DND-41 (cell line): ENCODE measurements around the gene RBM20.

ENCODE experiments used
- ATAC-seq: fragments of 200-7000 bp; cut with Tn5 transposase; 3 replicates; pipeline ENCODE4 v1.9.1; 2021; ENCODE audit warnings: low read depth; ENCODE audit not compliant: insufficient read depth
- DNase-seq: peaks from one replicate; pipeline ENCODE4 v3.0.0-alpha.2; 2020
- H2AFZ ChIP-seq: 2 replicates; pipeline ENCODE4 v1.6.0; 2012; ENCODE audit warnings: low read depth, low read length
- H3K27ac ChIP-seq: 2 replicates; pipeline ENCODE4 v1.5.1; 2012; ENCODE audit warnings: low read length, inconsistent platforms
- H3K27me3 ChIP-seq: fragments of 200-600 bp; sonication (generic); 2 replicates; pipeline ENCODE4 v1.6.0; 2012; ENCODE audit warnings: low read length, mild to moderate bottlenecking, inconsistent platforms; ENCODE audit not compliant: insufficient read depth, poor library complexity
- H3K36me3 ChIP-seq: 2 replicates; pipeline ENCODE4 v1.5.1; 2012; ENCODE audit warnings: low read length, inconsistent platforms; ENCODE audit not compliant: insufficient read depth
- H3K4me1 ChIP-seq: 2 replicates; pipeline ENCODE4 v1.5.1; 2012; ENCODE audit warnings: mild to moderate bottlenecking, low read length; ENCODE audit not compliant: insufficient read depth
- H3K4me2 ChIP-seq: 2 replicates; pipeline ENCODE4 v1.6.0; 2012; ENCODE audit warnings: mild to moderate bottlenecking, moderate library complexity, low read length, inconsistent platforms; ENCODE audit not compliant: insufficient read depth
- H3K4me3 ChIP-seq, 2 experiments: fragments of 200-600 bp in 1 of 2; shearing (Covaris generic) in 1 of 2; 2 replicates each; pipeline ENCODE4 v1.5.1; 2012 to 2016; ENCODE audit warnings: inconsistent platforms in 2 of 2, low read length in 2 of 2, mild to moderate bottlenecking in 2 of 2, low read depth in 1 of 2, moderate library complexity in 1 of 2
- H3K79me2 ChIP-seq: 2 replicates; pipeline ENCODE4 v1.6.0; 2012; ENCODE audit warnings: low read length, inconsistent platforms; ENCODE audit not compliant: insufficient read depth
- H3K9ac ChIP-seq: 2 replicates; pipeline ENCODE4 v1.6.0; 2012; ENCODE audit warnings: low read depth, mild to moderate bottlenecking, inconsistent platforms, low read length, moderate library complexity
- H3K9me3 ChIP-seq: 2 replicates; pipeline ENCODE4 v1.5.1; 2012; ENCODE audit warnings: low read length, moderate library complexity, mild to moderate bottlenecking, inconsistent platforms; ENCODE audit not compliant: insufficient read depth, severe bottlenecking
- H4K20me1 ChIP-seq: 2 replicates; pipeline ENCODE4 v1.6.0; 2012; ENCODE audit warnings: low read length; ENCODE audit not compliant: insufficient read depth
- EZH2 ChIP-seq: IDR thresholded peaks from 3 replicates; pipeline ENCODE4 v1.6.1; 2012; ENCODE audit warnings: borderline replicate concordance, low read depth, mild to moderate bottlenecking, moderate library complexity, low read length, inconsistent platforms; ENCODE audit not compliant: severe bottlenecking
- TF ChIP-seq, protein P1 (sequence below): IDR thresholded peaks from 2 replicates; pipeline ENCODE4 v1.5.1; 2012; ENCODE audit warnings: borderline replicate concordance, low read length, moderate library complexity, mild to moderate bottlenecking; ENCODE audit not compliant: poor library complexity, severe bottlenecking; ENCODE audit errors: extremely low read depth

RBM20 gene

DNA sequence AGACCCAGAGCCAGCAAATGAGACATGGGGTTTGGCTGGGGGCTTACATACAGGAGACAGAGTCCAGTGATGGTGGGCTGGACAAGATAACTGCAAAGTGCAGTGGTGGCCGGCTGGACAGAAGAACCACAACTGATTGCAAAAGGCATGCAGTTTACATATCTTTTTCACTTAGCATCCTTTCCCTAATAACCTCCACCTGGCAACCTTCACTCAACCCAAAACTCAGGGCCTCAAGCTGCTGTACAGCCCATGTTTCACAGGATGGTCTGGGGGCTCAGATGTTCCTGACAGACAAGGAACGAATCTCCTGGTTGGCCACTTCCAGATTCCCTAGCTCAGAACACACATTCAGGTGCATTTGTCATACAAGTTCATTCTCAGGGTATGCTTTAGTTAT, 219.8 kb downstream of the RBM20 start:
- Histone ChIP-seq H3K27me3 (no peaks in the 10 kb centered on the region), H3K79me2 (no peaks in the 10 kb centered on the region), H4K20me1 (no peaks in the 10 kb centered on the region), H3K4me1 (peaks cover 16% of the 10 kb centered on the region), H3K27ac (no peak overlapping the region), H2AFZ (no peak overlapping the region), H3K4me2 (no peak overlapping the region), H3K9ac (no peak overlapping the region), H3K4me3 (no peak overlapping the region), H3K36me3 (no peaks in the 10 kb centered on the region), H3K9me3 (no peaks in the 10 kb centered on the region)
- DNase-seq (no peak), ATAC-seq (no peak)
- TF ChIP-seq, protein P1, sequence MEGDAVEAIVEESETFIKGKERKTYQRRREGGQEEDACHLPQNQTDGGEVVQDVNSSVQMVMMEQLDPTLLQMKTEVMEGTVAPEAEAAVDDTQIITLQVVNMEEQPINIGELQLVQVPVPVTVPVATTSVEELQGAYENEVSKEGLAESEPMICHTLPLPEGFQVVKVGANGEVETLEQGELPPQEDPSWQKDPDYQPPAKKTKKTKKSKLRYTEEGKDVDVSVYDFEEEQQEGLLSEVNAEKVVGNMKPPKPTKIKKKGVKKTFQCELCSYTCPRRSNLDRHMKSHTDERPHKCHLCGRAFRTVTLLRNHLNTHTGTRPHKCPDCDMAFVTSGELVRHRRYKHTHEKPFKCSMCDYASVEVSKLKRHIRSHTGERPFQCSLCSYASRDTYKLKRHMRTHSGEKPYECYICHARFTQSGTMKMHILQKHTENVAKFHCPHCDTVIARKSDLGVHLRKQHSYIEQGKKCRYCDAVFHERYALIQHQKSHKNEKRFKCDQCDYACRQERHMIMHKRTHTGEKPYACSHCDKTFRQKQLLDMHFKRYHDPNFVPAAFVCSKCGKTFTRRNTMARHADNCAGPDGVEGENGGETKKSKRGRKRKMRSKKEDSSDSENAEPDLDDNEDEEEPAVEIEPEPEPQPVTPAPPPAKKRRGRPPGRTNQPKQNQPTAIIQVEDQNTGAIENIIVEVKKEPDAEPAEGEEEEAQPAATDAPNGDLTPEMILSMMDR: no peak
- no peak for TF ChIP-seq EZH2

DNA sequence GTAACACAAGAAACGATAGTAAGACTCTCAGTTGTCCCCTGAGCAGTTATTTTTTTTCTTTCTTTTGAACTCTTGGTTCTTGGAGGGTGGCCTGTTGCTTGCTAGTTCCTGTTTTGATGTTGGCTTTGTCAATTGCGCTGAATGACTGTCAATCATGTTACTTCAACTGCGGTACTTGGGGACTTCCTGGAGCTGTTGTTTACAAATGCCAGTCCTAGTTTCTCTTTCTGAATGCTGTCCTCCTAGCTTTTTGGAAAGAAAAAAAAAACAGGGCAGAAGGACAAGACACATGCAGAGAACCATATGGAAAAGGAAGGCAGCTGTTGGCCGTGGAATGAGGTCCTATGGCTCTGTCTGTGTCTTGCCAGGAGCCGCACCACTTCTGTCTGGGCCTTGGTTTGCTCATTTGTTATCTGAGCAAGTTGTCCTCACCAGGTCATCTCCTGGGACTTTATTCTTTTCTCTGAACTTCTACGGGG, 220.6 kb downstream of the RBM20 start:
- Histone ChIP-seq H3K79me2 (no peaks in the 10 kb centered on the region), H4K20me1 (no peaks in the 10 kb centered on the region), H3K9ac (no peak overlapping the region), H3K27ac (no peak overlapping the region), H3K36me3 (no peaks in the 10 kb centered on the region), H2AFZ (peak overlapping the region; percentile 69), H3K4me1 (peaks cover 20% of the 10 kb centered on the region), H3K4me3 (no peak overlapping the region), H3K4me2 (no peak overlapping the region), H3K9me3 (no peaks in the 10 kb centered on the region), H3K27me3 (no peaks in the 10 kb centered on the region)
- DNase-seq: peak; percentile 22
- ATAC-seq: peak; percentile 69
- no peak for TF ChIP-seq EZH2
- TF ChIP-seq, protein P1: no peak

DNA sequence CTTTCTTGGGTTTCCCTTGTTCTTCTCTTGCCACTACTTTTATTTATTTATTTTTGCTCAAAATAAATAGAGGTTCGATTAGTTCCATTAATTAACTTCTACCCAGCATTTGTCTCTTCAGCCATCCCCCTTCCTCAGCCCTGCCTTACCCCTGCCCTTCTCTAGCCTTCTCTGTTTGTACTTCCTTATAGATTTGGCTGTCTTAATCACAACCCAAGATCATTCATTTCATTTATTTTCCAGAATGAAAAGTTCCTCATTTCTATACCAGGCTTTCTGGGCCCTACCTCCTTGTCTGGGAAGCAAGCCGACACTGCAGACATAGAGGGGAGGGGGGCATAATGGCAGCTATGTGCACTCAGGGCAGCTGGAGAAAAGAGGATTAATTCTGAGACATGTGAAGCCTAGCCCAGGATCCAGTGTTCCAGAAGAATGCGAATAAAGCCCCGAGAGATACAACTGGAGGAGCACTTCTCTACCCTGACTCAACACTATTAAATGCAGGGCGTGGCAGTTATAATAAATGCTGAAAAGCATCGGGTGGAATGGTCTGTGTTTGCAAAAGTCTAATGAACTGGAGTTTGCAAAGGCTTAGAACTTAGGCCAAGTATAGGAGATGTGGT, 221.2 kb downstream of the RBM20 start:
- H3K4me1 ChIP-seq: peaks cover 15% of the 10 kb centered on the region
- DNase-seq: no peak
- H3K79me2 ChIP-seq: no peaks in the 10 kb centered on the region
- no peak overlapping the region for H3K4me3 ChIP-seq
- no peaks in the 10 kb centered on the region for H3K36me3 ChIP-seq
- ATAC-seq: no peak
- H3K9ac ChIP-seq: no peak overlapping the region
- no peak overlapping the region for H3K4me2 ChIP-seq
- H3K27ac ChIP-seq: no peak overlapping the region
- no peaks in the 10 kb centered on the region for H3K9me3 ChIP-seq
- H2AFZ ChIP-seq: peak overlapping the region; percentile 69; the same call in 1 of the 2 replicates
- no peaks in the 10 kb centered on the region for H3K27me3 ChIP-seq
- TF ChIP-seq, protein P1: no peak
- no peak for TF ChIP-seq EZH2
- H4K20me1 ChIP-seq: no peaks in the 10 kb centered on the region
